CD14-positive monocyte (primary cell): ENCODE measurements around the gene BCL10. TPM values are rescaled to one million over a fixed set of nuclear protein-coding genes. Genes with fewer than 3 reads are reported as not detected.

Experiments
- DNase-seq, 3 donors: peaks; one replicate each; pipeline ENCODE4 v3.0.0-alpha.2; 2011 to 2022
- H2AFZ ChIP-seq: 2 replicates; pipeline ENCODE4 v1.6.0; 2012; ENCODE audit warnings: mild to moderate bottlenecking, low read depth, low read length, inconsistent platforms; ENCODE audit not compliant: insufficient read depth, poor library complexity, severe bottlenecking
- H3K27ac ChIP-seq, 2 donors: 1 replicate in 1 of 2; 2 replicates in 1 of 2; pipeline ENCODE4 v1.5.1; 2012 to 2013; ENCODE audit warnings: low read length in 2 of 2, control low read depth in 1 of 2, inconsistent platforms in 1 of 2, low read depth in 1 of 2, mild to moderate bottlenecking in 1 of 2
- H3K27me3 ChIP-seq, 2 donors: one replicate each; pipeline versions ENCODE4 v1.6.0 to v1.6.1; 2011 to 2013; ENCODE audit warnings: low read length in 2 of 2; ENCODE audit not compliant: control insufficient read depth in 2 of 2, insufficient read depth in 2 of 2
- H3K36me3 ChIP-seq, 2 donors: replicated peaks in 1 of 2; 1 replicate in 1 of 2; 2 replicates in 1 of 2; pipeline versions ENCODE4 v1.5.1 to v1.6.1; 2012 to 2013; ENCODE audit warnings: low read length in 2 of 2, control low read depth in 1 of 2, inconsistent platforms in 1 of 2, mild to moderate bottlenecking in 1 of 2; ENCODE audit not compliant: insufficient read depth in 2 of 2, control insufficient read depth in 1 of 2
- H3K4me1 ChIP-seq, 2 donors: 1 replicate in 1 of 2; 2 replicates in 1 of 2; pipeline versions ENCODE4 v1.5.1 to v1.6.1; 2012 to 2013; ENCODE audit warnings: low read length in 2 of 2, control low read depth in 1 of 2, inconsistent platforms in 1 of 2, mild to moderate bottlenecking in 1 of 2, moderate library complexity in 1 of 2; ENCODE audit not compliant: insufficient read depth in 2 of 2, control insufficient read depth in 1 of 2
- H3K4me2 ChIP-seq: replicated peaks from 2 replicates; pipeline ENCODE3; 2012; ENCODE audit warnings: low read length, moderate library complexity, mild to moderate bottlenecking; ENCODE audit not compliant: poor library complexity, severe bottlenecking; ENCODE audit errors: extremely low read depth
- H3K4me3 ChIP-seq, 3 experiments: fragments of 200-600 bp in 1 of 3; sonication (generic) in 1 of 3; replicated peaks in 1 of 3; 1 replicate in 2 of 3; 2 replicates in 1 of 3; pipeline ENCODE4 v1.5.1; 2011 to 2013; ENCODE audit warnings: low read length in 3 of 3, mild to moderate bottlenecking in 3 of 3, control low read depth in 2 of 3, low read depth in 2 of 3, inconsistent platforms in 1 of 3, moderate library complexity in 1 of 3
- H3K79me2 ChIP-seq: 2 replicates; pipeline ENCODE4 v1.6.0; 2012; ENCODE audit warnings: mild to moderate bottlenecking, control low read depth, inconsistent platforms, low read length, moderate library complexity; ENCODE audit not compliant: insufficient read depth
- H3K9ac ChIP-seq: 2 replicates; pipeline ENCODE4 v1.6.0; 2017; ENCODE audit warnings: low read length, mild to moderate bottlenecking; ENCODE audit not compliant: insufficient read depth, poor library complexity, severe bottlenecking
- H3K9me3 ChIP-seq, 2 donors: replicated peaks in 1 of 2; 1 replicate in 1 of 2; 2 replicates in 1 of 2; pipeline versions ENCODE4 v1.5.1 to v1.6.1; 2012 to 2013; ENCODE audit warnings: low read length in 2 of 2, control low read depth in 1 of 2; ENCODE audit not compliant: control insufficient read depth in 1 of 2, insufficient read depth in 1 of 2
- H4K20me1 ChIP-seq: 2 replicates; pipeline ENCODE4 v1.6.0; 2012; ENCODE audit warnings: mild to moderate bottlenecking, low read length, control low read depth, moderate library complexity; ENCODE audit not compliant: insufficient read depth
- H3K27ac Mint-ChIP-seq, 7 donors: one replicate each; pipeline ENCODE4 v1.8.0; 2020; ENCODE audit warnings: mild to moderate bottlenecking in 7 of 7, mixed read lengths in 7 of 7, moderate library complexity in 6 of 7, inconsistent platforms in 2 of 7
- H3K27me3 Mint-ChIP-seq, 3 donors: one replicate each; pipeline ENCODE4 v1.8.0; 2021 to 2022; ENCODE audit warnings: low read depth in 3 of 3, mild to moderate bottlenecking in 3 of 3, mixed read lengths in 3 of 3, moderate library complexity in 3 of 3, inconsistent platforms in 1 of 3
- H3K36me3 Mint-ChIP-seq, 2 donors: one replicate each; pipeline ENCODE4 v1.8.0; 2020; ENCODE audit warnings: mixed read lengths in 2 of 2, inconsistent platforms in 1 of 2, mild to moderate bottlenecking in 1 of 2
- H3K4me1 Mint-ChIP-seq: one replicate; pipeline ENCODE4 v1.8.0; 2020; ENCODE audit warnings: mild to moderate bottlenecking, mixed read lengths
- H3K4me3 Mint-ChIP-seq, 2 donors: one replicate each; pipeline ENCODE4 v1.8.0; 2020; ENCODE audit warnings: mild to moderate bottlenecking in 2 of 2, mixed read lengths in 2 of 2, moderate library complexity in 1 of 2
- H3K9me3 Mint-ChIP-seq, 7 donors: one replicate each; pipeline ENCODE4 v1.8.0; 2020 to 2022; ENCODE audit warnings: mixed read lengths in 7 of 7, mild to moderate bottlenecking in 6 of 7, moderate library complexity in 6 of 7, inconsistent platforms in 2 of 7
- CTCF ChIP-seq: fragments of 200-600 bp; IDR thresholded peaks from one replicate; pipeline ENCODE4 v1.8.0; 2022; ENCODE audit warnings: antibody characterized with exemption, mild to moderate bottlenecking
- WGBS: methylation state at CpG from one replicate; pipeline ENCODE4 v1.1.5; 2013; ENCODE audit warnings: missing lambda C conversion rate; ENCODE audit not compliant: insufficient coverage; 5-methylcytosine and 5-hydroxymethylcytosine counted together
- intact Hi-C, 2 donors: fragments of 100-400 bp; cut with micrococcal nuclease; formaldehyde crosslinking; loops; one replicate each; pipeline versions ENCODE4 v1.15.0 to v1.15.1; 2023
- polyA plus RNA-seq, 3 donors: library from polyadenylated mRNA; depleted of rRNA in 1 of 3; unstranded in 2 of 3; stranded (reverse) in 1 of 3; fragments of 300-500 nt in 2 of 3; fragments of >200 nt in 1 of 3; fragmentation: Illumina TruSeq in 2 of 3; gene quantifications; 1 replicate in 2 of 3; 2 replicates in 1 of 3; pipeline ENCODE4 v1.2.3, GENCODE V29; 2012 to 2021

Gene BCL10
- polyA plus RNA-seq, 3 donors, result 22.7 to 27.9 (median 26.9) TPM

DNA sequence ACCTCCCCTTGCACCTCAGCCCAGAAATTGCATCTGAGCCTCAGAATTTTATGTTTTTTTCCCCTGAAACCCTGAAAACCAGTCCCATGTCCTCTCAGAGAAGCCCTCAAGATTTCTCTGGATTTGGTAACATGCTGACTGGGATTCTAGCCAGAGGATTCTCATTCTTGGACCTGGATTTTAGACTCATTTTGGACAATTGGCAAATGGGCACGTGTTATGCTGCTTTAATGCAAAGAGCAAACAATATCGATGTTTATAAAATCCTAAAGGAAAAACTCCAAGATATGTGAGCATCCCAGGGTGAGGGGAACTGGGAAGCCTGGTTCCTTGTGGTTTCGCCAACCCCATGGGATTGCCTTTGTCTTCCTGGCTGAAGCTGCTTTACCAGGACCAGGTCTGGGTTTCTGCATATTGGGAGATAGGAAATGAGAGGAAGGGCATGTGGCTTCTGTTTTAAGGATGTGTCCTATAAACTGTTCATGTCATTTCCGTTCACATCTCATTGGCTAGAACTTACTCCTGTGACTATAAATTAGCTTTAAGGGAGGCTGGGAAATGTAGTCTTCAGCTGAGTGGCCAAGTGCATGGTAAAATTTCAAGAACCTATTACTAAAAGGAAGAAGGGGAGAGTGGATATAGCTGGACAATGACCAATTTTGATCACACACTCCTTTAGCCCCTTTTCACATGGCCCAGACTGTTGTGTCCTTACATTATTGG is 27.2 kb upstream of the BCL10 start:
- WGBS, result 100% methylated on average over 3 of the region's 4 CpGs
- Mint-ChIP-seq H3K36me3 (no peaks in the 10 kb centered on the region), H3K9me3 (no peaks in the 10 kb centered on the region), H3K4me3 (no peak overlapping the region), H3K27ac (no peak overlapping the region), H3K27me3 (peaks cover 5 to 10% (median 6%) of the 10 kb centered on the region in 3 donors), H3K4me1 (peaks cover 3% of the 10 kb centered on the region)
- Histone ChIP-seq H3K4me2 (no peak overlapping the region), H3K9me3 (no peaks in the 10 kb centered on the region), H3K4me1 (no peaks in the 10 kb centered on the region), H2AFZ (no peak overlapping the region), H3K27me3 (peaks cover 2 to 9% of the 10 kb centered on the region in 2 donors), H3K36me3 (no peaks in the 10 kb centered on the region), H3K79me2 (no peaks in the 10 kb centered on the region), H4K20me1 (no peaks in the 10 kb centered on the region), H3K9ac (no peak overlapping the region), H3K4me3 (no peak overlapping the region), H3K27ac (no peak overlapping the region)
- no peak for DNase-seq
- TF ChIP-seq CTCF, result no peak
- intact Hi-C loops, result no loop called here

- no peak overlapping the region for H3K4me3 ChIP-seq
- TF ChIP-seq CTCF, result no peak
- Mint-ChIP-seq H3K27ac (no peak overlapping the region), H3K27me3 (peaks cover 0 to 5% (median 2%) of the 10 kb centered on the region in 3 donors), H3K36me3 (no peaks in the 10 kb centered on the region), H3K4me3 (no peak overlapping the region), H3K9me3 (no peaks in the 10 kb centered on the region), H3K4me1 (no peaks in the 10 kb centered on the region)
- 84% methylated on average over 2 of the region's 3 CpGs for WGBS
- intact Hi-C loops, result no loop called here
- H3K4me2 ChIP-seq, result no peak overlapping the region
- no peak overlapping the region for H3K27ac ChIP-seq
- no peaks in the 10 kb centered on the region for H3K79me2 ChIP-seq
- H2AFZ ChIP-seq, result no peak overlapping the region
- no peaks in the 10 kb centered on the region for H4K20me1 ChIP-seq
- H3K36me3 ChIP-seq, result no peaks in the 10 kb centered on the region
- no peak overlapping the region for H3K9ac ChIP-seq
- DNase-seq, result no peak
- H3K27me3 ChIP-seq, result no peaks in the 10 kb centered on the region
- no peaks in the 10 kb centered on the region for H3K4me1 ChIP-seq
- no peaks in the 10 kb centered on the region for H3K9me3 ChIP-seq
Measured at GRCh38 chr1:85300140-85300539, 23.7 kb upstream of the BCL10 start.
